HG03280 (cell line): ENCODE data around the gene THEM4.

ENCODE experiments used
- ATAC-seq: cut with Tn5 transposase; IDR thresholded peaks from one replicate; pipeline ENCODE4 v1.9.1; 2021; ENCODE audit warnings: mild to moderate bottlenecking, moderate library complexity; ENCODE audit not compliant: unreplicated experiment

Gene THEM4

GRCh38 chr1:151839082-151839412 is 70.3 kb downstream of the THEM4 start:
- no peak for ATAC-seq

GRCh38 chr1:151838222-151839081 is 70.9 kb downstream of the THEM4 start:
- no peak for ATAC-seq

GRCh38 chr1:151837884-151838221 is 71.5 kb downstream of the THEM4 start:
- ATAC-seq: no peak

GRCh38 chr1:151837197-151837596 is 72.1 kb downstream of the THEM4 start:
- ATAC-seq: no peak

GRCh38 chr1:151835596-151835995 is 73.7 kb downstream of the THEM4 start:
- no peak for ATAC-seq

GRCh38 chr1:151834239-151834638 is 75.1 kb downstream of the THEM4 start:
- no peak for ATAC-seq

- no peak for ATAC-seq
These were observed 76.0 kb downstream of the THEM4 start for GRCh38 chr1:151833172-151833900.

GRCh38 chr1:151832318-151832980 is 76.9 kb downstream of the THEM4 start:
- ATAC-seq: no peak

- ATAC-seq: no peak
These were observed 77.7 kb downstream of the THEM4 start, which contains the start of gene RORC for GRCh38 chr1:151831605-151832004. Gene RORC (minus strand): TSS chr1:151831802. CDS start chr1:151831764, 38 bp downstream.

GRCh38 chr1:151831256-151831591 is 78.1 kb downstream of the THEM4 start:
- no peak for ATAC-seq

GRCh38 chr1:151830055-151830454 is 79.3 kb downstream of the THEM4 start:
- no peak for ATAC-seq

GRCh38 chr1:151829352-151830046 is 79.8 kb downstream of the THEM4 start:
- no peak for ATAC-seq

GRCh38 chr1:151828921-151829320 is 80.4 kb downstream of the THEM4 start:
- no peak for ATAC-seq

- ATAC-seq: no peak
These were observed 81.5 kb downstream of the THEM4 start for GRCh38 chr1:151827853-151828252.

GRCh38 chr1:151825751-151826660 is 83.3 kb downstream of the THEM4 start:
- ATAC-seq: no peak

GRCh38 chr1:151825204-151825603 is 84.1 kb downstream of the THEM4 start:
- ATAC-seq: no peak
